HG02798 (cell line): Measurements from ENCODE around the gene NRN1L.
"Not testable (repeated sequence)": the region's sequence is repeated elsewhere in the genome, so short reads cannot be mapped to it uniquely, and the experiment has no call there.

Source experiments
- ATAC-seq: cut with Tn5 transposase; IDR thresholded peaks from one replicate; pipeline ENCODE4 v1.9.1; 2021; ENCODE audit warnings: mild to moderate bottlenecking; ENCODE audit not compliant: unreplicated experiment, poor library complexity

The NRN1L gene

GRCh38 chr16:67884684-67885083, at the start of gene NRN1L:
Gene NRN1L (plus strand): TSS chr16:67884885. CDS start chr16:67884904, 19 bp downstream.
- no peak for ATAC-seq

- ATAC-seq: not testable (repeated sequence)
Measured at GRCh38 chr16:67837190-67837589, 47.5 kb upstream of the NRN1L start.

- ATAC-seq: no peak
Measured at GRCh38 chr16:67837811-67838210, 46.9 kb upstream of the NRN1L start.

GRCh38 chr16:67841198-67841815, 43.4 kb upstream of the NRN1L start:
- no peak for ATAC-seq

- peak; percentile 63 for ATAC-seq
Measured at GRCh38 chr16:67841816-67842508, 42.7 kb upstream of the NRN1L start, which contains the start of gene THAP11. Gene THAP11 (plus strand): TSS chr16:67842320. CDS start chr16:67842555, 235 bp downstream.

GRCh38 chr16:67842509-67843342, 42.0 kb upstream of the NRN1L start:
- peak; percentile 15 for ATAC-seq

- ATAC-seq: no peak
Measured at GRCh38 chr16:67843343-67843765, 41.3 kb upstream of the NRN1L start.

GRCh38 chr16:67844497-67844896, 40.2 kb upstream of the NRN1L start:
- no peak for ATAC-seq

- no peak for ATAC-seq
Measured at GRCh38 chr16:67845291-67846062, 39.2 kb upstream of the NRN1L start.

GRCh38 chr16:67846063-67846319, 38.7 kb upstream of the NRN1L start:
- no peak for ATAC-seq

GRCh38 chr16:67846320-67847063, 38.2 kb upstream of the NRN1L start, which contains the start of gene NUTF2:
Gene NUTF2 (plus strand): TSS chr16:67846933. CDS start chr16:67865131, 18,198 bp downstream.
- ATAC-seq: peak; percentile 65

- ATAC-seq: peak; percentile 39
Measured at GRCh38 chr16:67847064-67847861, 37.4 kb upstream of the NRN1L start, which contains the start of gene CENPT. Gene CENPT (minus strand): TSS chr16:67847693. CDS start chr16:67833859, 13,834 bp downstream.

GRCh38 chr16:67848118-67848517, 36.6 kb upstream of the NRN1L start:
- ATAC-seq: no peak

- ATAC-seq: no peak
Measured at GRCh38 chr16:67853670-67854069, 31.0 kb upstream of the NRN1L start.

- no peak for ATAC-seq
Measured at GRCh38 chr16:67855789-67856188, 28.9 kb upstream of the NRN1L start.

GRCh38 chr16:67856927-67857546, 27.6 kb upstream of the NRN1L start:
- ATAC-seq: no peak

GRCh38 chr16:67857547-67858233, 27.0 kb upstream of the NRN1L start:
- ATAC-seq: no peak

GRCh38 chr16:67858500-67858899, 26.2 kb upstream of the NRN1L start:
- ATAC-seq: no peak
